Hematopoietic multipotent progenitor cell treated with erythropoietin and hydrocortisone succinate and interleukin-3 and kit ligand, for 17 days (in vitro differentiated cells): ENCODE results near the gene BTBD1.
"Not testable (repeated sequence)": the region's sequence is repeated elsewhere in the genome, so short reads cannot be mapped to it uniquely, and the experiment has no call there.

Experiments
- DNase-seq: peaks from one replicate; pipeline ENCODE4 v3.0.0-alpha.2; 2015; ENCODE audit warnings: low spot score

The BTBD1 gene

DNA sequence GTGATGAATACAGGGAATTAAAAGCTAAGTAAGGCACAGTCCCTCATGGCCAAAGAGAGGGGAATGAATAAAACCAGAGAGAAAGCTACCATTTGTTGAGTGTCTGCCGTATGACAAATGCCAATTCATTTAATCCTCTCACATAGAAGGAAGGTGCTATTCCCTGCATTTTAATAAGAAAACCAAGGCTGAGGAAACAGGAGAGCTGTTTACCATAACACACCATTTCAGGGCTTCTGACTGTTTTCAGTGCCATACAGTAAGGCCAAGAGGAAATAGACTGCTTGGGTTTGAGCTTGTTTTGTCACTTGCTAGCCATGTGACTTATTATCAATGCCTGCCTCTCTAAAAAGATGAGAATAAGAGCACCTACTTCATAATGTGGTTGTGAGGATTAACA is 10.1 kb downstream of the BTBD1 start:
- DNase-seq = no peak

GRCh38 chr15:83053151-83053550 is 13.9 kb downstream of the BTBD1 start:
- no peak for DNase-seq

GRCh38 chr15:83046558-83047127 is 20.4 kb downstream of the BTBD1 start:
- DNase-seq = no peak

GRCh38 chr15:83044156-83044555 is 22.9 kb downstream of the BTBD1 start:
- DNase-seq = no peak

- DNase-seq = no peak
These were observed 27.8 kb downstream of the BTBD1 start for GRCh38 chr15:83039206-83039605.

DNA sequence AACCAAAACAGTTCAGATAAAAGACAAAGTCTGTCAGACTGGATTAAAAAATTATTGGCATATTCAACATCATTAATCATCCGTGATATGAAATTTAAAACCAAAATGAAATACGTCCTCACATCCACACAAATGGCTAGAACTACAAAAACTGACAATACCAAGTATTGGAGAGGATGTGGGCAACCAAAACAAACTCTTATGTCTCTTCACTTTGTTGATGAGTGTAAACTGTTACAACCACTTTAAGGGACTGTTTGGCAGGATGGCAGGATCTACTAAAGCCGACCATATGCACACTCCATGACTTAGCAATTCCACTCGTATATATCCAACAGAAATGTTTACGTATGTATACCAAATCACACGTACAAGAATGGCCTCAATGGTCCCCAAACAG is 30.8 kb downstream of the BTBD1 start:
- DNase-seq = no peak

DNA sequence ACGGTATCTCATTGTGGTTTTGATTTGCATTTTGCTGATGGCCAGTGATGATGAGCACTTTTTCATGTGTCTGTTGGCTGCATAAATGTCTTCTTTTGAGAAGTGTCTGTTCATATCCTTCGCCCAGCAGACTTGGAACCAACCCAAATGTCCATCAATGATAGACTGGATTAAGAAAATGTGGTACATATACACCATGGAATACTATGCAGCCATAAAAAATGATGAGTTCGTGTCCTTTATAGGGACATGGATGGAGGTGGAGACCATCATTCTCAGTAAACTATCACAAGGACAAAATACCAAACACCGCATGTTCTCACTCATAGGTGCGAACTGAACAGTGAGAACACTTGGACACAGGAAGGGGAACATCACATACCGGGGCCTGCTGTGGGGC is 35.8 kb downstream of the BTBD1 start:
- DNase-seq = not testable (repeated sequence)

DNA sequence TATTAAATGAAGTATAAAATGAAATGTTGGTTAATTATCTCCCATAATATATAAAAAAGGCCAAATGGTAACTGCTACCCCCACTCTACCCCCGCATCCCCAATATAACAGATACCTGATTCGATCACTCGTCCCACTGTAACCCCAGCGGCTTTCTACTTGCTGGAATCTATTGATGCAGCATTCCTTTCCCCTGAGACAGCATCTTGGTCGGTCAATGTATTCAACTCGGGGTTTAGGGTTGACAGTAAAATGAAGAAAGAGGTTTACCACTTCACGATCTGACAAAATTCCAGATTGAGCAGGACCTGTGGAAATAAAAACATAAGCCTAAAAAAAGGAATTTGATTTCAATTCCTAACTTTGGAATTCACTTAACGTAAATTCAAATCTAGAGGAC is 37.0 kb downstream of the BTBD1 start:
- no peak for DNase-seq

DNA sequence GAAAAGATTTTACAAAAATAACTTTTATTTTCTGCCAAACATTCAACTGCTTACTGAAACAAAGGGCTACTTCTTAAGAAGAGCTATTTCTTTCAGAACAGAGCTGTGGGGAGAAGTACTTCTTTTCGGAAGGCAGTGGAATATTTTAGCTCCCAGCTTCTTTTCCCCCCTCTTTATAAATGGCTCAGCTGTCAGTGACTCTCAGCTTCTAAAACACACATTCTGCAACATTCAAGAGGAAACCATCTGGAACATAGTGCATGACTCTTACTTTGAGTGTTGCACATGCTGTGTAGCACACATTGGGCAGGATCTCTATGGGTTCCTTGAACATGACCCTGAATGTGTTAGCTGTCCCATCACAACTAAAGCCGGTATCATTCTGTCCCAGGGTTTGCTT is 48.6 kb downstream of the BTBD1 start:
- no peak for DNase-seq

DNA sequence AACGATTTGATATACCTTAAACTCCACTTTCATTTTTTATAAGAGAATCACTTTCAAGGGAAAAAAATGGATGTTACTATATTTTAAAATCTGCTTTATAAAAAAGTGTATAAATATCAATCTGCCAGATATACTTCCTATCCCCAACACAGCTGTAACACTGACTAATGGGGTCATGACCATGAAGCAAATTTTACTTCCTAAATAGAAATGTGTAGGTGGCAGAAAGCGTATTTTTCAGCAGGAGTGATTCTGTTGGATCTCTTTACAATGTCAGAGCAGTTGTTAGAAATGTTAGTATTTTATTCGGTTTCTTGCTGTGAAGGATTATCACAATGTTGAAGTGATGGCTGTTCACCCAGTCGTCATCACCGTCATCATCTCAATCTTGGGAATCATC is 50.1 kb downstream of the BTBD1 start:
- no peak for DNase-seq

DNA sequence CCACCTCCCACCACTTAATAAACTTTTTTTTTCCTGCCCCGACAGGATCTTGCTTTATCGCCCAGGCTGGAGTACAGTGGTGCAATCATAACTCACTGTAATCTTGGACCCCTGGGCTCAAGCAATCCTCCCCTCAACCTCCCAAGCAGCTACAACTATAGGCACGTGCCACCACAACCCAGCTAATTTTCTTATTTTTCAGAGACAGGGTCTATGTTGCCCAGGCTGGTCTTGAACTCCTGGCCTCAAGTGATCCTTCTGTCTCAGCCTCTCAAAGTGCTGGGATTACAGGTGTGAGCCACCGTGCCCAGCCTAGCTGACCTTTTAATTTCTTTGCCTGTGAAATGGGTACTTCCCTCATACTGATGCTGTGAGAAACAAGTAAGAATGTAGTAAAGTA is 51.7 kb downstream of the BTBD1 start:
- no peak for DNase-seq

- no peak for DNase-seq
These were observed 52.8 kb downstream of the BTBD1 start for GRCh38 chr15:83014205-83014653.

- DNase-seq = no peak
These were observed 54.4 kb downstream of the BTBD1 start for GRCh38 chr15:83012636-83013035.

GRCh38 chr15:83012076-83012426 is 55.0 kb downstream of the BTBD1 start:
- DNase-seq = no peak

DNA sequence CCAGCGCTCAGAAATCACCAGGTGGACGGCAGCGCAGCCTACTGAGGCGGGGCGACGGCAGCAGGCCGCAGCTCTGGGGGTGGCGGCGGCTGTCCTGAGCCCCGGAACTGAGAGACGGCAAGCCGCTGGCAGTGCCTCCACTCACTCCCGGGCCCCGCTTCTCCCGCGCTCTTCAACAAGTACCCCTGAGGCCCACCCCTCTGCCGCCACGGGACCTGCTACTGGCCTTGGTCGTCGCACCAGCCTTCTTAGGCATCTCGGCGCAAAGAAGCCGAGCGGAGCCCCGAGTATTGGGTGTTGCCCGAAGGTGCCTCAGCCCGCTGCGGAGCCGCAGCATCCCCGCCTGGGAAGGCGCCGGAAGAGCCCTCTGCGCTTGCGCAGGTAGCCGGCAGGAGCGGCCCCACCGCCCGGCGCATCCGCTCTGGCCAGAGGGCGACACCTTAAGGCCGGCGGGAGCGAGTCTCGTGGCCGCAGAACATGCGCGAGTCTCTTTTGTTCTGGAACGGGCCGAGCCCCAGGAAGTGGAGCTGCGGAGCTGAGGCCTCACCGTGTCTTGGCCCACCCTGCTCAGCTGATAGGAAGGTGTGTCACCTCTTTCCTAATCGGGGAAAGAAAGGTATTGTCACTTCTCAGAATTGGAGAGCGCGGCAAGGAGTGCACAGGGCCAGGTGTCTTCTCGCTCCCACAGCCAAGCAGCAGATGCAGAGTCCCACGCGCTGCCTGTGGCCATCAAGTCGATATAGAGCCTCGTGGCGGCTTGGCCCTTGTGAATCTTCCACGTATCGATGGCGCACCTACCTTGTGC is 55.6 kb downstream of the BTBD1 start, which contains the start of gene C15orf40:
TSS of gene C15orf40 (minus strand) at position 369 of the 805 bp plus-strand sequence. CDS start at position 337, 32 bp downstream.
- DNase-seq = peak; percentile 94

GRCh38 chr15:83010709-83011270 is 56.3 kb downstream of the BTBD1 start:
- peak; percentile 87 for DNase-seq

- DNase-seq = not testable (repeated sequence)
These were observed 66.4 kb downstream of the BTBD1 start for GRCh38 chr15:83000672-83001031.

- DNase-seq = peak; percentile 84
These were observed 67.0 kb downstream of the BTBD1 start for GRCh38 chr15:82999905-83000671.

DNA sequence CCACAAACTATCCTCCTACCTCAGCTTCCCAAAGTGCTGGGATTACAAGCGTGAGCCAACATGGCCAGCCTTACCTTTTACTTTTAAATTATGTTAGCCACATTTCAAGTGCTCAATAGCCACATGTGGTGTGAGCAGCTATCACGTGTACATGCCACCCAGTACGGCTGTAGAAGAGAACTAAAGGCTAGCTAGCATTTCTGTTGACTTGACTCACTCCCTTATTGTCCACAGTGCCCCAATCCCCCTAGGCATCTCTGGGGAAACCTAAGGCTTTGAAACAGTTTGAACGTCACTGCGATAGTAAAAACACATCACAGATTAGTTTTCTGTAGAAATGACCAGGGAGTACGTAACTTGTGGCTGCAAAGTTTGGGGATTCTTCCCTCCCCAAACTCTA is 67.6 kb downstream of the BTBD1 start:
- no peak for DNase-seq

GRCh38 chr15:82995938-82996337 is 71.1 kb downstream of the BTBD1 start:
- no peak for DNase-seq

DNA sequence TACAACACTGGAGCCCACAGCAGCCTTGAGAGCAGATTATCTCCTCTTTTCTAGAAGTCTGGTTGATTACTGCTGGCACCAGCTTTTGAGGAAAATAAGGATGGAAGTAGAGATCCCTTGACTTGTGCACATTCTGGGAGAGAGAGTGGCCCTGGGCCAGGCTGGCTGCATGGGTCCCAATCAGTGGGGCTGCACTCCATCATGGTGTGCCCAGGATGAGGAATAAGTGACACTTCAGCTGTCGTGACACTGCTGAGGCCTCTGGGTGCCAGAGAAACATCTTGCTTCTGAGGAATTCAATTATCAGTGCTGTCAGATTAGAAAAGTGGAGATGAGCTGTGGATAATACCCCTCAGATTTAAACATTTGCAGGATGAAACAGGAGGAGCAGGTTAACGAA is 72.0 kb downstream of the BTBD1 start:
- no peak for DNase-seq

DNA sequence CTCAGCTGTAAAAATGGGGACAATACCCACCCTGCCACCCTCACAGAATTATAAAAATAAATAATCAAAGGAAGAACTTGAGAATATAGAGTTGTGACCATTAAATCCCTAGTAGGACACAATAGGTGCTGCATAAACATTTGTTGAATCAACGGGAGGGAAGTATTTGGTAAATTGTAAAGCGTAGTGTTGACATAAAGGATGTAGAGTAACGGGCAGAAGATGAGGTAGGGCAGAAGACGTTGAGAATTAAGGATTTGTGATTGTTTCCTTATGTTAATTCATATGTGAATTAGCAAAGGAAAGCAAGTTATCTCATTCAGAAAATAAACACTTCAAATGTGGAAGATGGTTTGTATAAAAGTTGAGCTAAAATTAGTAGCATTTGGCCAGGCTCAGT is 73.9 kb downstream of the BTBD1 start:
- no peak for DNase-seq
